Psoas muscle (tissue), 8 donors: Measurements from ENCODE around the gene PNPLA3. TPM values are rescaled to one million over a fixed set of nuclear protein-coding genes. Genes with fewer than 3 reads are reported as not detected.

Experiments
- ATAC-seq, 4 donors: fragments of 200-7000 bp; cut with Tn5 transposase; one replicate each; pipeline ENCODE4 v1.9.1; 2020; ENCODE audit warnings: moderate library complexity in 3 of 4, mild to moderate bottlenecking in 2 of 4
- DNase-seq, 2 donors: peaks; one replicate each; pipeline ENCODE4 v3.0.0-alpha.2; 2020
- H3K27ac ChIP-seq: fragments of 200-600 bp; one replicate; pipeline ENCODE4 v1.8.0; 2022
- H3K27me3 ChIP-seq, 3 donors: fragments of 200-600 bp in 1 of 3; one replicate each; pipeline versions ENCODE4 v1.6.1 to v1.8.0; 2013 to 2022; ENCODE audit warnings: low read length in 2 of 3, mild to moderate bottlenecking in 2 of 3, moderate library complexity in 1 of 3; ENCODE audit not compliant: insufficient read depth in 3 of 3
- H3K36me3 ChIP-seq, 2 donors: fragments of 200-600 bp in 1 of 2; one replicate each; pipeline versions ENCODE4 v1.6.1 to v1.8.0; 2013 to 2022; ENCODE audit warnings: low read depth in 1 of 2, mild to moderate bottlenecking in 1 of 2, moderate library complexity in 1 of 2; ENCODE audit not compliant: insufficient read depth in 1 of 2
- H3K4me1 ChIP-seq: fragments of 200-600 bp; one replicate; pipeline ENCODE4 v1.8.0; 2022
- H3K4me3 ChIP-seq: fragments of 200-600 bp; one replicate; pipeline ENCODE4 v1.8.0; 2022; ENCODE audit warnings: mild to moderate bottlenecking
- H3K9me3 ChIP-seq: fragments of 200-600 bp; one replicate; pipeline ENCODE4 v1.8.0; 2022
- WGBS, 3 donors: extraction: QIAGEN DNeasy Blood & Tissue Kit; methylation state at CpG; one replicate each; pipeline versions ENCODE4 v1.1.6 to v1.1.7; 2013; 5-methylcytosine and 5-hydroxymethylcytosine counted together
- intact Hi-C, 2 donors: fragments of 100-400 bp; cut with DNase I; formaldehyde crosslinking; loops; one replicate each; pipeline versions ENCODE4 v1.11.0 to v1.14.2; 2022
- polyA plus RNA-seq, 3 donors: library from polyadenylated mRNA; stranded (reverse); fragments of 200-250 nt; gene quantifications; one replicate each; pipeline ENCODE4 v1.2.3, GENCODE V29; 2013
- total RNA-seq, 4 donors: library from RNA; stranded (reverse); fragmentation: NEBNext Ultra II Directional in 2 of 4; extraction: Animal tissue kit (Norgen Biotek cat#: 25700) in 2 of 4; gene quantifications; one replicate each; pipeline versions ENCODE4 v1.2.1 to v1.2.4, GENCODE V29; 2021 to 2023
- TF ChIP-seq, protein P1 (sequence below): fragments of 200-600 bp; IDR thresholded peaks from one replicate; pipeline ENCODE4 v1.8.0; 2022; ENCODE audit warnings: antibody characterized with exemption
- donor health status: healthy with polysubstance abuse.
- donor health status: DM: no; HTN: no; CAD: no; lungs with moderate emphysema.
- donor health status: Bipolar disorder and iron deficiency.
- donor health status: healthy.
- donor health status: DM: yes; HTN: yes; CAD: no.
- donor health status: DM: no; HTN: no; CAD: no.
- donor health status: DM: no; HTN: no; CAD: no.
- donor health status: DM: yes; HTN: yes; CAD: no.

The PNPLA3 gene
- total and polyA plus RNA-seq, 7 donors = 0.29 to 3.3 (median 0.61) TPM; not detected in 1

DNA sequence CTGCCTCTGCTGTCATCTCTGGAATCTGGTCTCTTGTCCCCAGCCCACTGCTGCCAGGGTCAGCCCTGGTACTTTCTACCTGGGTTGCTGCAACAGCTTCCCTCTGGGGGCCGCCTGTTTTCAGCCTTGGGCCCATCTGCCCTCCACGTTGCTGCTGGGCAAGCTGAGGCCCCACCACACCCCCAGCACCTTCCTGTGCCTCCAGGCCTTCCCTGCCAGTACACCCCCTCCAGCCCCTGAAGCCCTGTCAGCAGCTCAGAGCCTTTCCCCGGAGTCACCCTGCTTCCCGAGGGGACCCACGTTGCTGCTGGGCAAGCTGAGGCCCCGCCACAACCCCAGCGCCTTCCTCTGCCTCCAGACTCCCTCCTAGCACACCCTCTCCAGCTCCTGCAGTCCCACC lies 28.4 kb downstream of the PNPLA3 start:
- DNase-seq (no peak), ATAC-seq (no peak)
- Histone ChIP-seq H3K9me3 (no peaks in the 10 kb centered on the region), H3K27me3 (no peaks in the 10 kb centered on the region), H3K36me3 (no peaks in the 10 kb centered on the region), H3K27ac (no peak overlapping the region), H3K4me1 (peaks cover 22% of the 10 kb centered on the region), H3K4me3 (no peak overlapping the region)
- intact Hi-C loops = loop anchor here in 1 of 2 donors (10.0 kb wide), 1 partner anchor 127 kb away; no protein-coding TSS in a partner anchor
- TF ChIP-seq, protein P1, sequence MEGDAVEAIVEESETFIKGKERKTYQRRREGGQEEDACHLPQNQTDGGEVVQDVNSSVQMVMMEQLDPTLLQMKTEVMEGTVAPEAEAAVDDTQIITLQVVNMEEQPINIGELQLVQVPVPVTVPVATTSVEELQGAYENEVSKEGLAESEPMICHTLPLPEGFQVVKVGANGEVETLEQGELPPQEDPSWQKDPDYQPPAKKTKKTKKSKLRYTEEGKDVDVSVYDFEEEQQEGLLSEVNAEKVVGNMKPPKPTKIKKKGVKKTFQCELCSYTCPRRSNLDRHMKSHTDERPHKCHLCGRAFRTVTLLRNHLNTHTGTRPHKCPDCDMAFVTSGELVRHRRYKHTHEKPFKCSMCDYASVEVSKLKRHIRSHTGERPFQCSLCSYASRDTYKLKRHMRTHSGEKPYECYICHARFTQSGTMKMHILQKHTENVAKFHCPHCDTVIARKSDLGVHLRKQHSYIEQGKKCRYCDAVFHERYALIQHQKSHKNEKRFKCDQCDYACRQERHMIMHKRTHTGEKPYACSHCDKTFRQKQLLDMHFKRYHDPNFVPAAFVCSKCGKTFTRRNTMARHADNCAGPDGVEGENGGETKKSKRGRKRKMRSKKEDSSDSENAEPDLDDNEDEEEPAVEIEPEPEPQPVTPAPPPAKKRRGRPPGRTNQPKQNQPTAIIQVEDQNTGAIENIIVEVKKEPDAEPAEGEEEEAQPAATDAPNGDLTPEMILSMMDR = no peak
- WGBS, 3 donors = 41 to 63% (median 59%) methylated on average over 7 of the region's 7 CpGs

- Histone ChIP-seq H3K9me3 (no peaks in the 10 kb centered on the region), H3K27ac (peak overlapping the region; percentile 91), H3K4me3 (peak overlapping the region; percentile 85), H3K36me3 (no peaks in the 10 kb centered on the region), H3K27me3 (no peaks in the 10 kb centered on the region), H3K4me1 (peaks cover 32% of the 10 kb centered on the region)
- TF ChIP-seq, protein P1 = no peak
- no peak for DNase-seq
- 46 to 51% (median 49%) methylated on average over 7 of the region's 7 CpGs for WGBS, 3 donors
- no peak for ATAC-seq
- intact Hi-C loops = loop anchor here in 1 of 2 donors (10.0 kb wide), 1 partner anchor 129 kb away; no protein-coding TSS in a partner anchor
Measured at GRCh38 chr22:43953988-43954785, 30.6 kb downstream of the PNPLA3 start.

GRCh38 chr22:43955040-43955882 lies 31.7 kb downstream of the PNPLA3 start, which contains the start of gene SAMM50:
SAMM50 (plus strand) TSS chr22:43955442; CDS start chr22:43955578, 136 bp downstream.
- H3K4me1 ChIP-seq = peaks cover 32% of the 10 kb centered on the region
- peak within 1 kb of the TSS; percentile 85 for H3K4me3 ChIP-seq
- peak; percentile 95 to 96 (median 96) for ATAC-seq
- no peaks in the 10 kb centered on the region for H3K27me3 ChIP-seq
- TF ChIP-seq, protein P1 = no peak
- peak within 1 kb of the TSS; percentile 91 for H3K27ac ChIP-seq
- intact Hi-C loops = loop anchor here in 1 of 2 donors (10.0 kb wide), 1 partner anchor 130 kb away; no protein-coding TSS in a partner anchor
- no peaks in the 10 kb centered on the region for H3K36me3 ChIP-seq
- DNase-seq = peak; percentile 95 to 97
- 0% methylated on average over 68 to 74 of the region's 74 CpGs for WGBS, 3 donors
- H3K9me3 ChIP-seq = no peaks in the 10 kb centered on the region

GRCh38 chr22:43955883-43956782 lies 32.5 kb downstream of the PNPLA3 start:
- peak overlapping the region; percentile 91 for H3K27ac ChIP-seq
- TF ChIP-seq, protein P1 = no peak
- peak in 1 of 4 donors; percentile 27 for ATAC-seq
- WGBS, 3 donors = 18 to 34% (median 25%) methylated on average over 17 of the region's 17 CpGs
- H3K4me1 ChIP-seq = peaks cover 32% of the 10 kb centered on the region
- no peaks in the 10 kb centered on the region for H3K27me3 ChIP-seq
- intact Hi-C loops = loop anchor here in 1 of 2 donors (10.0 kb wide), 1 partner anchor 131 kb away; no protein-coding TSS in a partner anchor
- no peaks in the 10 kb centered on the region for H3K36me3 ChIP-seq
- no peaks in the 10 kb centered on the region for H3K9me3 ChIP-seq
- no peak for DNase-seq
- peak overlapping the region; percentile 85 for H3K4me3 ChIP-seq
